NCI-H2196 (cell line): ENCODE measurements around the gene PNMA8A.
"Not testable (repeated sequence)": the region's sequence is repeated elsewhere in the genome, so short reads cannot be mapped to it uniquely, and the experiment has no call there.

Experiments
- DNase-seq: peaks from one replicate; lab custom pipeline; 2025; ENCODE audit not compliant: unreplicated experiment; lab: John Stamatoyannopoulos, UW

The PNMA8A gene

GRCh38 chr19:46470376-46470775 is 987 bp downstream of the PNMA8A start:
- no peak for DNase-seq

GRCh38 chr19:46469541-46470185 is 1.7 kb downstream of the PNMA8A start:
- no peak for DNase-seq

GRCh38 chr19:46466536-46467196 is 4.7 kb downstream of the PNMA8A start:
- no peak for DNase-seq

- no peak for DNase-seq
These were observed 7.8 kb downstream of the PNMA8A start for GRCh38 chr19:46463516-46463915.

DNA sequence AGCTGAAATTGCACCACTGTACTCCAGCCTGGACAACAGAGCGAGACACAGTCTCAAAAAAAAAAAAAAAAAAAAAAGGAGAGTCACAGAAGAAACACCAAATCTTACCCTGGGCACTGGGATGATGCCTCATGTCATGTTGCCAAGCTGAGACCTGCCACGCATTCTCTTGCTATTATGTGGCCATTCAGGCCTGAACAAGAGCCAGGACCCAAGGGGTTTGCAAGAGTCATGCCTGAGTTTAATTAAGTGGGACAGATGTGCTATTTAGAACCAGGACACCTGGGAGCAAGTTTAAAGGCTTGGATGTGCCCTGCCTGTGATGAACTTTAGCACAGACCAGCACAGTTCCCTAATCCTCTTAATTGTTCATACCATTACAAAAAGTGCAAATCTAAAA is 9.8 kb downstream of the PNMA8A start:
- no peak for DNase-seq

GRCh38 chr19:46460981-46461380 is 10.4 kb downstream of the PNMA8A start:
- no peak for DNase-seq

- no peak for DNase-seq
These were observed 11.3 kb downstream of the PNMA8A start for GRCh38 chr19:46460055-46460454.

DNA sequence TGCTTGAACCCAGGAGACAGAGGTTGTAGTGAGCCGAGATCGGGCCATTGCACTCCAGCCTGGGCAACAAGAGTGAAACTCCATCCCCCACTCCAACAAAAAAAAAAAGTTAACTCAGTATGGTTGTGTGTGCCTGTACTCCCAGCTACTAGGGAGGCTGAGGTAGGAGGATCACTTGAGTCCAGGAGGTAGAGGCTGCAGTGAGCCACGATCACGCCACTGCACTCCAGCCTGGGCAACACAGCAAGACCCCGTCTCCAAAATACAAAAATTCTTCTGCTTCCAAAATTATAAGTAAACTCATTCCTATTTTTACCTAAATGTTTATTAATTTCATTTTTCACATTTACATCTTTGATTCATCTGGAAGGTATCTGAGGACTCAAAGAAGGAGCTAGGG is 14.4 kb downstream of the PNMA8A start:
- no peak for DNase-seq

GRCh38 chr19:46454244-46454643 is 17.1 kb downstream of the PNMA8A start:
- DNase-seq = no peak

DNA sequence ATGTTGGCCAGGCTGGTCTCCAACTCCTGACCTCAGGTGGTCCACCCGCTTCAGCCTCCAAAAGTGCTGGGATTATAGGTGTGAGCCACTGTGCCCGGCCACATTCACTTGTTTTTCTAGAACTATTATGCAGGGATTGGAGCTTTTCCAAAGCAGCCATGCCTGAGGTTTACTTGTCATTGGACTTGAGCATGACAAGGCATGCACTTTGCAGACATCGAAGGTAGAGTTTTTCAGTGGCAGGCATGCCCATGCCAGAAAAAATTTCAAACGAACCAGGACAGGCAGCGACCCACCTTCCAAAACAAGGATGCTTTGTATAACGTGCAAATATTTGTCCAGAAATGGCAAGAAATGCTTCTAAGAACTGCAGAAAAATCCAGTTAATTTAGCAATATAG is 17.7 kb downstream of the PNMA8A start:
- DNase-seq = no peak

GRCh38 chr19:46452186-46452585 is 19.2 kb downstream of the PNMA8A start:
- no peak for DNase-seq

DNA sequence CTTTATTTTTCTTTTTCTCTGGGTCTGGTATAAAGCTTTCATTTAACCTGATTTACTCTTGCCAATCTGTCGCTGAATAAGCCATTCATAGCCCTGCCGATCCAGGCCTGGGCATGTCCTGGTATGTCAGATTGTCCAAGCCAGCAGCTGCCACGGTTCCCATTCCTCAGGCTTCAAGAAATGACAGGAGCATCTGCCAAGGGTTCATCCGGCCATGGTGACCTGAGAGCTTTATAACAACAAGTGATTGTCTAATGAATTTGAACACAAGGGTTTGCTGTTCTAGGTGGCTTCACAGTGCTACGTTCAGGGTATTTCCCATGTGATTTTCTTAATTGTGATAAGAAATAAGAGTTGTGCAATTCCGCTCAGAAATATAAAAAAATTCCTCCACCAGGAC is 20.0 kb downstream of the PNMA8A start:
- DNase-seq = peak; percentile 9

DNA sequence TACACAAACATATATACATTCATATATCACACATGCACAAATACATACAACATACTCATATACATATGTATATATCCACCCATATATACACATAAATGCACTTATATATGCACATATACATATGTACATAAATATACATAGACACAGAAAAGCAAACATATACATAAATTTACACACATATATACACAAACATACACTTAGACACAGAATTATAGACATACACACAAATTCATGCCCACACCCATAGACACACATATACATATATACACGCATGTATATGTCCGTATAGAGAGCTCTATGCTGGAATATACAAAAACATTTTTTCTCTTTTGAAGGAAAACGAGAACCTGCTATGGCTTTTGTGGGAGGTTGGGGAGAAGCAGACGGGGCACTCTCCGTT is 20.6 kb downstream of the PNMA8A start:
- DNase-seq = no peak

DNA sequence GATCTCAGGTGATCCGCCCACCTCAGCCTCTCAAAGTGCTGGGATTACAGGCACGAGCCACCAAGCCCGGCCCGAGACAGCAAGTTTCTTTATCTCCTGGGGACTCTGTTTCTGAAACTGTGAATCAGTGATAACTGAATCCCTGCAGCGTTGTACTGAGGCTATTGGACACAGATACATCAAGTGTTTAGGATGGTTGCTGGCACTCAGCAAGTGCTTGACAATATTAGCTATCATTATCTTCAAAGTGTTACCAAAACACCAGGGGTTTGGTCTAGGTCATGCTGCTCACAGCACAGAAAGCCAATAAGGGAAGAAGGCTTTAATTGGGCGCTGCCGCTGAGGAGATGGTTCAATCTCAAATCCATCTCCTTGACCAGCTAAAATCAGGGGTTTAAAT is 22.1 kb downstream of the PNMA8A start:
- DNase-seq = no peak

- no peak for DNase-seq
These were observed 22.8 kb downstream of the PNMA8A start for GRCh38 chr19:46448601-46449000.

DNA sequence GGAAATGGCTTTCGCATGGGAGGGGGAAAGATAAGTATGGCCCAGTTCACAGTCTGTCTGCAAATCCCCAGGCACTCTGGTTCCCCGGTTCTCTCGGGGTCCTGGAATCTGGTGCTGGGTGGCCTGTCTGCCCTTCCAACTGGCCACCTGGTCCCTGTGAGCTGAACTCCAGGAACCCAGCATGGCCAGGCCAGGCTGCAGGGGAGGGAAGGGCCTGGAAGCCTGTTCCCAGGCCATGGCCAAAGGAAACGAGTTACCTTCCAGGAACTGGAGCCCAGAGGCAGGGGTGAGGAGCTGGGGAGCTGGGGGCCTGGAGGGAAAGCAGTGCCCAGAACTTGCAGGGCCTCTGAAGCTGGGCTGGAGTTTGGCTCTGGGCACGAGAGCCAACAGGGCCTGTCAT is 23.5 kb downstream of the PNMA8A start:
- DNase-seq = no peak

- no peak for DNase-seq
These were observed 24.4 kb downstream of the PNMA8A start for GRCh38 chr19:46447006-46447405.

DNA sequence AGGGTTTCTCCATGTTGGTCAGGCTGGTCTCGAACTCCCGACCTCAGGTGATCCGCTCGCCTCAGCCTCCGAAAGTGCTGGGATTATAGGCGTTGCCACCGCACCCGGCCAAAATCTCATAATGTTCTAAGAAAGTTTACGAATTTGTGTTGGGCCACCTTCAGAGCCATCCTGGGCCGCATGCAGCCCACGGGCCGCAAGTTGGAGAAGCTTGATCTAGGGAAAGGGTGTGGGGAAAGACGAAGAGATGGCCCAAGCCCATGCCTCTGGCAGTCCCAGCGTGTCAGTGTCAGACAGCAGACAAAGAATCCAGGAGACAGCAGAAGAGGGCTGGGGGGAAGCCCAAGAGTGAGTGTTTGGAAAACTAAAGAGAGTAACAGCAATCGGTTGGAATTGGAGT is 25.3 kb downstream of the PNMA8A start:
- no peak for DNase-seq

DNA sequence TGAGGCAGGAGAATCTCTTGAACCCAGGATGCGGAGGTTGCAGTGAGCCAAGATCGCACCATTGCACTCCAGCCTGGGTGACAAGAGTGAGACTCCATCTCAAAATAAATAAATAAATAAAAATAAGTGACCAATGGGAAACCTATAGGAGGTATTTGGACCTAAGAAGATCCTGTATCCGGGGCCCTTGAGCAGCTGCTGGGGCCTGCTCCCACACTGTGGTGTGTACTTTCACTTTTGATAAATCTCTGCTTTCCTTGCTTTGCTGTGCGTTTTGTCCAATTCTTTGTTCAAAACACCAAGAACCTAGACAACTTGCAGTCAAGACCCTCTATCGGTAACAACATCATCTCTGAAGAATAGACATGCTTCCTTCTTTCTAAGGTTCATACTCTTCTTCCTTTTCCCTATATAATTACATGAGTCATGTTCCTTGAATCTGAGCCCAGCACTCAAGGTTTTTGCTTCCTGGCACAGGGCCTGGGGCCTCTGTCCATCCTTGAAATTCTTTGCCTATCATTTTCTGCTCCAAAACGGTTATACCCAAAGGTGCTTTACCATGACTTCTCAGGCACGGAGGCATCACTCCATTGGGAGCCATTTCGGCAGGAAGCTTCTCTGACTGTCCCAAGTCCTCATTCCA is 28.4 kb downstream of the PNMA8A start:
- DNase-seq = peak; percentile 25

- DNase-seq = no peak
These were observed 29.5 kb downstream of the PNMA8A start for GRCh38 chr19:46441866-46442265.

- not testable (repeated sequence) for DNase-seq
These were observed 35.7 kb downstream of the PNMA8A start for GRCh38 chr19:46435689-46436088.

GRCh38 chr19:46435009-46435408 is 36.4 kb downstream of the PNMA8A start:
- DNase-seq = no peak
